ENCODE measurements around the gene RYR3.
A peak's percentile ranks its signal among the peaks of the same experiment; 100 is the strongest.

RYR3 gene

GRCh38 chr15:33402600-33402999 is 91.8 kb downstream of the RYR3 start:
- Histone ChIP-seq H3K4ac (ENCODE audit: low read length) (no peak overlapping the region), H3K23ac (ENCODE audit: low read depth, low read length, poor library complexity) (peak overlapping the region; percentile 29), H2BK5ac (ENCODE audit: low read length) (no peak overlapping the region), H3K4me2 (ENCODE audit: insufficient read depth, low read length, poor library complexity, severe bottlenecking) (no peak overlapping the region), H3K9ac (ENCODE audit: low read depth, low read length, poor library complexity) (no peak overlapping the region), H3K79me1 (ENCODE audit: low read depth, low read length) (no peaks in the 10 kb centered on the region), H4K8ac (ENCODE audit: low read depth, low read length) (no peak overlapping the region), H2BK15ac (ENCODE audit: low read length) (no peak overlapping the region), H3K27ac (replicated peaks; ENCODE audit: low read length) (no peak overlapping the region), H3K9me3 (replicated peaks in 1 of 2; ENCODE audit: control insufficient read depth in 2 of 2, insufficient read depth in 1 of 2, low read depth in 1 of 2, low read length in 2 of 2) (no peaks in the 10 kb centered on the region), H2BK120ac (ENCODE audit: low read depth, low read length) (no peak overlapping the region), H3K36me3 (replicated peaks in 1 of 2; ENCODE audit: control insufficient read depth in 2 of 2, insufficient read depth in 2 of 2, low read length in 2 of 2) (no peaks in the 10 kb centered on the region), H2BK12ac (ENCODE audit: low read length) (no peak overlapping the region), H3K4me3 (ENCODE audit: low read length in 2 of 2) (no peak overlapping the region), H4K91ac (ENCODE audit: low read depth, low read length, poor library complexity) (no peak overlapping the region), H2AK5ac (ENCODE audit: low read depth, low read length) (no peak overlapping the region), H2AFZ (ENCODE audit: low read length) (no peak overlapping the region), H3K14ac (ENCODE audit: low read length) (no peak overlapping the region), H3K27me3 (ENCODE audit: control insufficient read depth in 3 of 3, insufficient read depth in 3 of 3, low read depth in 1 of 3, low read length in 3 of 3) (no peaks in the 10 kb centered on the region), H3K4me1 (ENCODE audit: control insufficient read depth in 2 of 2, insufficient read depth in 1 of 2, low read depth in 1 of 2, low read length in 2 of 2) (peaks cover 0 to 5% of the 10 kb centered on the region in 2 donors), H3K18ac (ENCODE audit: low read length) (no peak overlapping the region)
- no CpG with 5 or more reads among the region's 2 CpGs for WGBS, 2 donors (ENCODE audit: extremely low coverage in 2 of 2, insufficient read length in 2 of 2, insufficient replicate concordance in 1 of 2)
- DNase-seq (ENCODE audit: low spot score): no peak

GRCh38 chr15:33405096-33405495 is 94.3 kb downstream of the RYR3 start:
- H2BK15ac ChIP-seq (ENCODE audit: low read length): no peak overlapping the region
- WGBS, 2 donors (ENCODE audit: extremely low coverage in 2 of 2, insufficient read length in 2 of 2, insufficient replicate concordance in 1 of 2): no CpG with 5 or more reads among the region's 1 CpG
- H3K9me3 ChIP-seq (replicated peaks in 1 of 2; ENCODE audit: control insufficient read depth in 2 of 2, insufficient read depth in 1 of 2, low read depth in 1 of 2, low read length in 2 of 2): no peaks in the 10 kb centered on the region
- H3K18ac ChIP-seq (ENCODE audit: low read length): no peak overlapping the region
- no peak overlapping the region for H4K8ac ChIP-seq (ENCODE audit: low read depth, low read length)
- no peak overlapping the region for H2AFZ ChIP-seq (ENCODE audit: low read length)
- H2BK5ac ChIP-seq (ENCODE audit: low read length): no peak overlapping the region
- no peaks in the 10 kb centered on the region for H3K79me1 ChIP-seq (ENCODE audit: low read depth, low read length)
- H3K36me3 ChIP-seq (replicated peaks in 1 of 2; ENCODE audit: control insufficient read depth in 2 of 2, insufficient read depth in 2 of 2, low read length in 2 of 2): no peaks in the 10 kb centered on the region
- no peak overlapping the region for H3K27ac ChIP-seq (replicated peaks; ENCODE audit: low read length)
- no peak overlapping the region for H3K23ac ChIP-seq (ENCODE audit: low read depth, low read length, poor library complexity)
- no peak overlapping the region for H3K14ac ChIP-seq (ENCODE audit: low read length)
- no peak overlapping the region for H3K4me3 ChIP-seq (ENCODE audit: low read length in 2 of 2)
- no peak overlapping the region for H3K9ac ChIP-seq (ENCODE audit: low read depth, low read length, poor library complexity)
- no peak overlapping the region for H3K4ac ChIP-seq (ENCODE audit: low read length)
- peaks cover 0 to 1% of the 10 kb centered on the region in 2 donors for H3K4me1 ChIP-seq (ENCODE audit: control insufficient read depth in 2 of 2, insufficient read depth in 1 of 2, low read depth in 1 of 2, low read length in 2 of 2)
- no peak overlapping the region for H2AK5ac ChIP-seq (ENCODE audit: low read depth, low read length)
- DNase-seq (ENCODE audit: low spot score): no peak
- H2BK12ac ChIP-seq (ENCODE audit: low read length): no peak overlapping the region
- no peak overlapping the region for H2BK120ac ChIP-seq (ENCODE audit: low read depth, low read length)
- no peak overlapping the region for H3K4me2 ChIP-seq (ENCODE audit: insufficient read depth, low read length, poor library complexity, severe bottlenecking)
- H4K91ac ChIP-seq (ENCODE audit: low read depth, low read length, poor library complexity): no peak overlapping the region
- H3K27me3 ChIP-seq (ENCODE audit: control insufficient read depth in 3 of 3, insufficient read depth in 3 of 3, low read depth in 1 of 3, low read length in 3 of 3): no peaks in the 10 kb centered on the region

- no peak overlapping the region for H3K4me2 ChIP-seq (ENCODE audit: insufficient read depth, low read length, poor library complexity, severe bottlenecking)
- peaks cover 0 to under 1% of the 10 kb centered on the region in 2 donors for H3K4me1 ChIP-seq (ENCODE audit: control insufficient read depth in 2 of 2, insufficient read depth in 1 of 2, low read depth in 1 of 2, low read length in 2 of 2)
- H3K36me3 ChIP-seq (replicated peaks in 1 of 2; ENCODE audit: control insufficient read depth in 2 of 2, insufficient read depth in 2 of 2, low read length in 2 of 2): no peaks in the 10 kb centered on the region
- no peaks in the 10 kb centered on the region for H3K79me1 ChIP-seq (ENCODE audit: low read depth, low read length)
- no peak overlapping the region for H3K27ac ChIP-seq (replicated peaks; ENCODE audit: low read length)
- H2AK5ac ChIP-seq (ENCODE audit: low read depth, low read length): no peak overlapping the region
- H3K9ac ChIP-seq (ENCODE audit: low read depth, low read length, poor library complexity): peak overlapping the region; percentile 30
- no peak overlapping the region for H2BK15ac ChIP-seq (ENCODE audit: low read length)
- H3K4me3 ChIP-seq (ENCODE audit: low read length in 2 of 2): no peak overlapping the region
- no peak overlapping the region for H3K14ac ChIP-seq (ENCODE audit: low read length)
- no peak overlapping the region for H2BK5ac ChIP-seq (ENCODE audit: low read length)
- H3K9me3 ChIP-seq (replicated peaks in 1 of 2; ENCODE audit: control insufficient read depth in 2 of 2, insufficient read depth in 1 of 2, low read depth in 1 of 2, low read length in 2 of 2): peaks cover 0 to 4% of the 10 kb centered on the region in 2 donors
- no peak overlapping the region for H2AFZ ChIP-seq (ENCODE audit: low read length)
- no peak overlapping the region for H2BK120ac ChIP-seq (ENCODE audit: low read depth, low read length)
- DNase-seq (ENCODE audit: low spot score): no peak
- H4K91ac ChIP-seq (ENCODE audit: low read depth, low read length, poor library complexity): no peak overlapping the region
- no CpG with 5 or more reads among the region's 7 CpGs for WGBS, 2 donors (ENCODE audit: extremely low coverage in 2 of 2, insufficient read length in 2 of 2, insufficient replicate concordance in 1 of 2)
- H4K8ac ChIP-seq (ENCODE audit: low read depth, low read length): no peak overlapping the region
- no peak overlapping the region for H2BK12ac ChIP-seq (ENCODE audit: low read length)
- peak overlapping the region; percentile 19 for H3K18ac ChIP-seq (ENCODE audit: low read length)
- no peaks in the 10 kb centered on the region for H3K27me3 ChIP-seq (ENCODE audit: control insufficient read depth in 3 of 3, insufficient read depth in 3 of 3, low read depth in 1 of 3, low read length in 3 of 3)
- no peak overlapping the region for H3K23ac ChIP-seq (ENCODE audit: low read depth, low read length, poor library complexity)
- no peak overlapping the region for H3K4ac ChIP-seq (ENCODE audit: low read length)
Measured at GRCh38 chr15:33411596-33412540, 101.1 kb downstream of the RYR3 start.

- no CpG with 5 or more reads among the region's 4 CpGs for WGBS, 2 donors (ENCODE audit: extremely low coverage in 2 of 2, insufficient read length in 2 of 2, insufficient replicate concordance in 1 of 2)
- no peak overlapping the region for H2BK15ac ChIP-seq (ENCODE audit: low read length)
- H3K9me3 ChIP-seq (replicated peaks in 1 of 2; ENCODE audit: control insufficient read depth in 2 of 2, insufficient read depth in 1 of 2, low read depth in 1 of 2, low read length in 2 of 2): no peaks in the 10 kb centered on the region
- no peak overlapping the region for H2BK12ac ChIP-seq (ENCODE audit: low read length)
- H3K27ac ChIP-seq (replicated peaks; ENCODE audit: low read length): no peak overlapping the region
- H3K79me1 ChIP-seq (ENCODE audit: low read depth, low read length): no peaks in the 10 kb centered on the region
- no peak overlapping the region for H4K8ac ChIP-seq (ENCODE audit: low read depth, low read length)
- H2BK120ac ChIP-seq (ENCODE audit: low read depth, low read length): no peak overlapping the region
- no peak overlapping the region for H3K4me2 ChIP-seq (ENCODE audit: insufficient read depth, low read length, poor library complexity, severe bottlenecking)
- no peak overlapping the region for H3K23ac ChIP-seq (ENCODE audit: low read depth, low read length, poor library complexity)
- no peak overlapping the region for H3K4ac ChIP-seq (ENCODE audit: low read length)
- no peak overlapping the region for H3K9ac ChIP-seq (ENCODE audit: low read depth, low read length, poor library complexity)
- H3K14ac ChIP-seq (ENCODE audit: low read length): no peak overlapping the region
- no peak overlapping the region for H2AK5ac ChIP-seq (ENCODE audit: low read depth, low read length)
- H3K18ac ChIP-seq (ENCODE audit: low read length): no peak overlapping the region
- H3K4me1 ChIP-seq (ENCODE audit: control insufficient read depth in 2 of 2, insufficient read depth in 1 of 2, low read depth in 1 of 2, low read length in 2 of 2): no peaks in the 10 kb centered on the region
- H2AFZ ChIP-seq (ENCODE audit: low read length): no peak overlapping the region
- no peak for DNase-seq (ENCODE audit: low spot score)
- no peak overlapping the region for H2BK5ac ChIP-seq (ENCODE audit: low read length)
- H3K27me3 ChIP-seq (ENCODE audit: control insufficient read depth in 3 of 3, insufficient read depth in 3 of 3, low read depth in 1 of 3, low read length in 3 of 3): no peaks in the 10 kb centered on the region
- no peak overlapping the region for H3K4me3 ChIP-seq (ENCODE audit: low read length in 2 of 2)
- H4K91ac ChIP-seq (ENCODE audit: low read depth, low read length, poor library complexity): no peak overlapping the region
- H3K36me3 ChIP-seq (replicated peaks in 1 of 2; ENCODE audit: control insufficient read depth in 2 of 2, insufficient read depth in 2 of 2, low read length in 2 of 2): no peaks in the 10 kb centered on the region
Measured at GRCh38 chr15:33419701-33420100, 108.9 kb downstream of the RYR3 start.

Data from neuronal stem cell (in vitro differentiated cells).